PFSK-1 (cell line): Measurements from ENCODE around the gene LRRC4B. TPM values are rescaled to one million over a fixed set of nuclear protein-coding genes. Genes with fewer than 3 reads are reported as not detected.

ENCODE experiments used
- FOXP2 ChIP-seq: optimal IDR thresholded peaks from 2 replicates; pipeline ENCODE3; 2011; ENCODE audit warnings: borderline replicate concordance, control low read depth, inconsistent platforms; ENCODE audit not compliant: insufficient read depth; ENCODE audit errors: extremely low read length, extremely low read depth
- POLR2AphosphoS5 ChIP-seq: IDR thresholded peaks from 2 replicates; pipeline ENCODE4 v1.6.1; 2012; ENCODE audit warnings: low read depth, mild to moderate bottlenecking, control low read depth, low read length, moderate library complexity
- REST ChIP-seq, 2 experiments: IDR thresholded peaks; 2 replicates each; pipeline versions ENCODE4 v1.6.1 to v1.8.0; 2011 to 2012; ENCODE audit warnings: low read depth in 2 of 2, low read length in 2 of 2, control low read depth in 1 of 2, inconsistent platforms in 1 of 2, mild to moderate bottlenecking in 1 of 2, moderate library complexity in 1 of 2; ENCODE audit not compliant: insufficient read depth in 1 of 2
- SIN3A ChIP-seq: IDR thresholded peaks from 2 replicates; pipeline ENCODE4 v1.6.1; 2012; ENCODE audit warnings: mild to moderate bottlenecking, low read length, moderate library complexity, borderline replicate concordance; ENCODE audit not compliant: insufficient read depth
- TAF1 ChIP-seq: IDR thresholded peaks from 2 replicates; pipeline ENCODE4 v1.6.1; 2012; ENCODE audit warnings: low read length, control low read depth, borderline replicate concordance; ENCODE audit not compliant: insufficient read depth
- polyA plus RNA-seq: library from polyadenylated mRNA; unstranded; fragments of >200 nt; gene quantifications from one replicate; pipeline ENCODE4 v1.2.1, GENCODE V29; 2012; ENCODE audit warnings: low read depth, missing spikeins; ENCODE audit not compliant: insufficient read length

LRRC4B gene
- 0.83 TPM for polyA plus RNA-seq

- TF ChIP-seq REST (IDR thresholded peaks at IDR 0.05; ENCODE audit: insufficient read depth in 1 of 2, low read depth in 2 of 2, low read length in 2 of 2): no peak
- TF ChIP-seq FOXP2: no peak
- no peak for TF ChIP-seq TAF1
- TF ChIP-seq SIN3A: no peak
Measured at GRCh38 chr19:50567882-50568727, at the start of gene LRRC4B. Gene LRRC4B (minus strand): TSS chr19:50568435. CDS start chr19:50548838, 19,597 bp downstream.

- TF ChIP-seq TAF1: no peak
- peak; percentile 32 for TF ChIP-seq FOXP2
Measured at GRCh38 chr19:50607874-50608785, 39.9 kb upstream of the LRRC4B start.

- TF ChIP-seq TAF1 (no peak), POLR2AphosphoS5 (no peak), FOXP2 (no peak), SIN3A (no peak), REST (IDR thresholded peaks at IDR 0.05; ENCODE audit: insufficient read depth in 1 of 2, low read depth in 2 of 2, low read length in 2 of 2) (no peak)
Measured at GRCh38 chr19:50607388-50607787, 39.2 kb upstream of the LRRC4B start.

GRCh38 chr19:50602935-50603334, 34.7 kb upstream of the LRRC4B start:
- TF ChIP-seq TAF1 (no peak), POLR2AphosphoS5 (no peak), SIN3A (no peak), REST (IDR thresholded peaks at IDR 0.05; ENCODE audit: insufficient read depth in 1 of 2, low read depth in 2 of 2, low read length in 2 of 2) (no peak), FOXP2 (no peak)

GRCh38 chr19:50602496-50602895, 34.3 kb upstream of the LRRC4B start:
- TF ChIP-seq SIN3A: no peak
- TF ChIP-seq TAF1: no peak
- TF ChIP-seq POLR2AphosphoS5: no peak
- no peak for TF ChIP-seq FOXP2
- TF ChIP-seq REST (IDR thresholded peaks at IDR 0.05; ENCODE audit: insufficient read depth in 1 of 2, low read depth in 2 of 2, low read length in 2 of 2): no peak
